Astrocyte of the hippocampus (primary cell): Measurements from ENCODE around the gene PIEZO1.
"Not testable (repeated sequence)": the region's sequence is repeated elsewhere in the genome, so short reads cannot be mapped to it uniquely, and the experiment has no call there.

Source experiments
- DNase-seq: peaks from one replicate; pipeline ENCODE4 v3.0.0; 2011; ENCODE audit warnings: low read depth, low spot score

The PIEZO1 gene

DNA sequence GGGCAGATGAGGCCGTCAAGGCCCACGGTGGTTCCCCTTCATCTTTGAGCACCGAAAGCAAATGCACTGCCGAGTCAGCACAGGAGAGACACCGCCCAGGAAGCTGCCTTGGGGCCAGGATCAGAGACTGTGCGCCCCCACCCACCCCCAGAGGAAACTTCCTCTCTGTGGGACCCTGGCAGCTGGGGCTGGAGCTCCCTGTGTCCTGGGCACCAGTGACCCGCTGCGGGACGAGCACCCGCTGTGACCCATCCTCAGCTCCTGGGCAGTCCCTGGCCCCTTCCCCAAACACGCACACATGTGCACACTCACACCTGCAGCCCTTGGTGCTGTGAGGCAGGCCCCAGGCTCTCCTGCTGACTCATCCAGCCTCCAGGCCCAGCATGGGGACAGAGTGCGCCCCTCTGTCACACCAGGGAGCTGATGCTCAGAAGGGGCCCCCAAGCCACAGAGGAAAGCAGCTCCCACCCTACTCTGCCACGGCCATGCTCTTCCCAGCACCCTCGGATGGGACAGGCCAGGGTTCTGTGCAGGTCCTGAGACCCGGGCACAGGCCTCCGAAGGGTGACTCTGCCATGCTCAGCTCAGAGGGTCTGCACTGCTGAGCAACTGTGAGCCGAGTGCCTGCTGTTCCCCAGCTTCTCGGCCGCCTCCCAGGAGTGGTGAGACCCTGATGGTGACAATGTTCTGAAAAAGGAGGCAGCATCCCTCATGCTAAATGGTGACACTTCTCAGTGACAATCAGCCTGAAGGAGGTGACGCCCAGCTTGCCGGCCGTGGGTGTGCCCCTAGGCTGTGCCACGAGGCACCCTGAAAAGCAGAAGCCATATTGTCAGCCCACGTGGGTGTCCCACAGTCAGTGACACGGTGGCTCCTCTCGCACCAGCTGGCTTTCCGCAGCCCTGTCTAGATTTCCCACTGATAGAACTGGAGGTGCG is 3.6 kb downstream of the PIEZO1 start:
- no peak for DNase-seq

DNA sequence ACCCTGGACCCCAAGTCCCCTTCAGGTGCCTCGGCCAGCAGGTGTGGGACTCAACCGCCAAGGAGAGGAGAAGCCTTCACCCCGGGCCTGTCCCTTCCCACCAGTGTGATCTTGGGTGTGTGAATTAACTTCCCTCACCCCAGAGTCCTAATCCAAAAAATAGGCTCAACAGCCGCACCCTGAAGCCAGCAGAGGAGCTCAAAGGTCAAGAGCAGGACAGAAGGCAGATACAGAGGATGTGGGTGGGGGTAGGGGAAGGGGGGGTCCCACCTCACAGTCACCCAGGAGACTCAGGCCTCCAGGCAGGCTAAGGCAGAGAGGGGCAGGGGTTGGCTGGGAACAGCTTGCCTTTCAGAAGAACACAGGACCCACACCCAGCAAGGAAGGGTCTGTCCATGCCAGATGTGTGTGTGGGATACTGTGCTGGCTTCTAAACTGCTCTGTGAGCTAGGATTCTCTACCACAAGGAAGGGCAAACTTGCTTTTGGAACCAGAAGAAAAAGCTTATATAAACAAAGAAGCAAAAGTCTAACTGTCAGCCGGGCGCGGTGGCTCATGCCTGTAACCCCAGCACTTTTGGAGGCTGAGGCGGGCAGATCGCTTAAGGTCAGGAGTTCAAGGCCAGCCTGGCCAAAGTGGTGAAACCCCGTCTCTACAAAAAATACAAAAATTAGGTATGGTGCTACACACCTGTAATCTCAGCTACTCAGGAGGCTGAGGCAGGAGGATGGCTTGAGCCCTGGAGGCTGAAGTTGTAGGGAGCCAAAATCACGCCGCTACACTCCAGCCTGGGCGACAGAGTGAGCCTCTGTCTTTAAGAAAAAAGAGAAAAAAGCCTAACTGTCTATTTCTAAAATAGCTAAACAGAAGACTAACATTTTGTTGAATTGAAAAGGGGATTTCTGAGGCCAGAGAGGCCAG is 4.6 kb downstream of the PIEZO1 start:
- no peak for DNase-seq

DNA sequence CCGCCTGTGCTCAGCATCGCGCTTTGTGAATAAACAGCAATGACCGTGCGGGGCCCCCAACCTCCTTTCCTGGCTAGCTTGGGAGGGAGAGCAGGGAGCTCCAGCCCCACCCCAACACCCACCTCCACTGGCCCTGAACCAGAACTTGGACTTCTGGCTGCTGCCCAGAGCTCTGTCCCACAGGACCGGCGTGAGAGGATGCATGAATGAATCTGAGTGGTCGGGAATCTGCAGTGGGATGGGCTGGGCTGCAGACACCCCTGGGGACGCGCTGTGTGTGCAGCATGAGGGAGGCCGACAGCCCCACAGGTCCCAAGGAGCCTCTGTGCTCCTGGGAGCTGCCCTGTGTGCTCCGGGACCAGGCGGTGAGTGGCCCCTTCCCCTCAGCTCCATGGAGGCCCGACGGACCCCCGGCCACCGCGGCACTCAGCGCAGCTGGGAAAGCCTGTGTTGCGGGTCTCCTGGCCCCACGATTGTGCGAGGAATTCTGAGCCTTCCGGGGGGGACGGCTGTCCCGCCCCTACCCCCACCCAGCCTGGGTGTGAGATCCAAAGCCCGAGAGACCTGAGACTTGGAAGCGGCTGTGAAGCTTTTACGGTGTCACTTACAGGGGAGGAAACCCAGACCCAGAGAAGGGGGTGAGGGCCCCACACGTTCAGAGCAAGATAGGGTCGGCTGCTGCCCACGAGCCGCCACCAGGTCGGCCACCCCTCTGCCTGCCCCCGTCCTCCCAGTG is 5.4 kb downstream of the PIEZO1 start:
- peak; percentile 52 for DNase-seq

DNA sequence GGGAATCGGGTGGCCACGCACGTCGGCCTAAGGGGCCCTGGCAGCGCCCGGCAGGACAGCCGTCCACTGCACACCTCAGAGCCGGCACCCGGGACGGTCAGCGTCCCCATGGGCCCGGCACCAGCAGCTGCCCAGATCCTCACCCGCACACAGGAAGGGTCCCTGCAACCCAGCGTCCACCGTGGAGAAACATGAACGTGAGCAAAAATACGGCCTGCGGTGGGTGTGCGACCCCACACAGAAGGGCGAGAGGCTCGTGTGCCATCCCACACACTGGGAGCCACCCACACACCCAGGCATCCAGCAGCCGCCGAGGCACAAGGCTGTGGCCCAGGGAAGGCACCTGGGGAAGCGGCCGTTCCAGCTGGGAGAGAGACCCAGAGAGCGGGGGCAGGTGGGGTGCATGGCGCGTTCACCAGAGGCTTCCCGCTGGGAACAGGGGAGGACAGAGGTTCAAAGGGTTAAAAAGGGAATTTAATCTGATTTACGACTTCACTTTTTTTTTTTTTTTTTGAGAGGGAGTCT is 6.4 kb downstream of the PIEZO1 start:
- DNase-seq, result no peak

DNA sequence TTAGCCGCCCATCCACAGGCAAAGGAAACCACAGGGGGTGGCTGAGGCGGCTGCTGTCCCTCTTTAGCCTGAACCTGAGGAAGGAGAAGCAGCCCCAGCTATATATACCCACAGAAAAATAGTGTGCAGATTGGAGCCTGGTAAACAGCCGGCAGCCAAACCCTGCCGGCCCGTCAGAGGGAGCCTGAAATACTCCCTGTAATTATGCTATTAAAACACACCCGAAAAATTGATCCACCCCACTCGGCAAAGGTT is 6.8 kb downstream of the PIEZO1 start:
- DNase-seq, result no peak

DNA sequence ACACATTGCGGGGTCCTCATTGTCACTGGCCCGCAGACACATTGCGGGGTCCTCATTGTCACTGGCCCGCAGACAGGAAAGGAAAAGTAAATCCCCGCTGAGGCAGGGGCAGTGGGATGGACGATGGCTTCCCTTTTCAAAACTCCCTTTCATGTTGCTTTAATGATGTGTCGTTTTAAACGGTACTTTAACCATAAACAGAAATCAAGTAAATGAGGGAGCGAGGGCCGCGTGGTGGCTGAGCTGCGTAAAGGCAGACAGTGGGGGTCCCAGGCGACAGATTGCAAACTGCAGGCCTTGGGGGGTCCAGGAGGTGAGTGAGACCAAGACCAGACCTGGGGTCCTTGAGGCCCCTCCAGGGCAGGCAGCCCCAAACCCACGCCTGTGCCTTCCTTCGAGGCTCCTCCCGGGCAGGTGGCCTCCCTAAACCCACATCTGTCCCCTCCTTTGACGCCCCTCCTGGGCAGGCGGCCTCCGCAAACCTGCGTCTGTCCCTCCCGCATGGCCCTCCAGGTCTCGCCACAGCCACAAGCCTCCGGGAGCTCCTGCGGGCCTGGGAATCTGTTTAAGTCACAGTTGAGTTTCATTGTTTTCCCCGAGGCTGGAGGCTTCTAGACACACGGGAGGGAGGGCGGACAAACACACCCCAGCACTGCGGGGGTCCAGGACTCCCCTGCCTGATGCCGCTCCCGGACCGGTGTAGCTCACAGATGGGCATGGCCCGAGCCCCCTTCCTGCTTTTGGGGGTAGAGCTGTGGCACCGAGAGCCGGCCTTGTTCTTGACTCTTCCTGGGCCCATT is 7.3 kb downstream of the PIEZO1 start:
- no peak for DNase-seq

DNA sequence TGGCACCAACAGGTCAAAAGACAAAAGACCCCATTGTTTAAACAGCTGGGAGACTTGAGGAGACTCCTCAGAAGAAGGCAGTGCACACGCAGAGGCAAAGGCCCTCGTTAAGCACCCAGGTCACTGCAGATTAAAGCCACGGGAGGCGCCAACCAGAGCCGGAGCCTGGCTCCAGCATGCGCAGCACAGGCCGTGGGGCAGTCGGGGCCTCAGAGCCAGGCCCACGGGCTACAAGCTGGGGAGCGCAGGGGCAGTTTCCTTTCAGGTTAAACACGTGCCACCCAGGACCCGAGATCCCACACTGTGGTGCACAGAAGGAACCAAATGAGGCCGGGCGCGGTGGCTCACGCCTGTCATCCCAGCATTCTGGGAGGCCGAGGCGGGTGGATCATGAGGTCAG is 9.2 kb downstream of the PIEZO1 start:
- no peak for DNase-seq

DNA sequence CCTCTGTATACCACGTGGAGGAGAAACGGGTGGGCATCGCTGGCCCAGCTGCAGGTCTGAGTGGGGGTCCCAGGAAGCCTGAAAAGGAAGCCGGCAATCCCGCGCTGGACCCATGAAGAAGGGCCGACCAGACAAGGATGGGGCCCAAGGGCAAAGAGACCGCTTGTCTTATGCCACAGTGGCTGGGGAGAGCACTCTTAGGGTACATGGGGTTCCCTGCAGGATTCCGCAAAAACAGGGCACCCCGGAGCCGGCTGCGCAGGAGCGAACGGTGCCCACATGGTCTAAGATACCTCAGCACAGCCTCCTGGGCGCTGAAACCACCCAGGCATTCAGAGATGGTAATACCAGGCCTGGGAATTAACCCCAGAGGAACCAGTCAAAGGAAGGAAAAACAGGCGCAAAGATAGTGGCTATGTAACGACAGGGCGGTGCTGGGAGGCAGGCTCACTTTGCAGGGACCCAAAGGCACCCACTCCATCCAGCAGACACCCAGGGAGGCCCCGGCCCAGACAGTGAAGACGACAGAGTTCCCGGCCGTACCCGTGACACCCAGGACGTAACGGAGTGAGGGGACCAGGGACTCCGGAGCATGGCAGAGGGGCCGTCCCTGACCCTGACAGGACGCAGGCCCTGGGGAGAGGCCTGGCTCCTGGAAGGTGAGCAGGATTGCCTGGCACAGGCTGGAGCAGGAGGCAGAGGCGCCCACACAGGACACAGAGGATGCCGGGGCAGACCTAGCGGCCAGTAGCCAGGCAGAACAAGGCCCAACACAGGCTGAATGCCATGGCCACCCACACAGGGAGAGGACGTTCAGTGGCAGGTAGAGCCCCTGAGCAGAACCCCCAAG is 10.3 kb downstream of the PIEZO1 start:
- DNase-seq, result no peak

DNA sequence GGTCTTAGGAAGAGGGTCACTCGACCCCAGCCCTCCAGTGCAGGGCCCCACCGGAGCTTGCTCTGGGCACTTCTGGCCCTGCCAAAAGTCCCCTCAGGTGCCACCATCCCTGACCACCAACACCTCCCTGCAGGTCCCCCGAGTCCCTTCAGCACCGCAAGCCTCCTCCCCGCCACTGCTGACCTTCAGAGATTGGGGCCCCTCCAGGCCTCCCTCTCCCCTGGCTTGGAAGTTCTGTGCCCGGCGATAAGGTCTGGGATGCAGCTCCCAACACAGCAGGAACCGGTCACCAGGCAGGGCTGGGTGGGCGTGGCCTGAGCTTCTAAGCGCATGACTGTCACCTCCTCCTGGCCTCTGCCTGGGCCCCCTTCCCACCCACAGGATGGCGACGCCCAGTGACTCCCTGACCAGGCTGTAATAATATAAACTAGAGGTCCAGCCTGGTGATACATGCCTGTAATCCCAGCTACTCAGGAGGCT is 11.2 kb downstream of the PIEZO1 start:
- DNase-seq, result peak; percentile 70

DNA sequence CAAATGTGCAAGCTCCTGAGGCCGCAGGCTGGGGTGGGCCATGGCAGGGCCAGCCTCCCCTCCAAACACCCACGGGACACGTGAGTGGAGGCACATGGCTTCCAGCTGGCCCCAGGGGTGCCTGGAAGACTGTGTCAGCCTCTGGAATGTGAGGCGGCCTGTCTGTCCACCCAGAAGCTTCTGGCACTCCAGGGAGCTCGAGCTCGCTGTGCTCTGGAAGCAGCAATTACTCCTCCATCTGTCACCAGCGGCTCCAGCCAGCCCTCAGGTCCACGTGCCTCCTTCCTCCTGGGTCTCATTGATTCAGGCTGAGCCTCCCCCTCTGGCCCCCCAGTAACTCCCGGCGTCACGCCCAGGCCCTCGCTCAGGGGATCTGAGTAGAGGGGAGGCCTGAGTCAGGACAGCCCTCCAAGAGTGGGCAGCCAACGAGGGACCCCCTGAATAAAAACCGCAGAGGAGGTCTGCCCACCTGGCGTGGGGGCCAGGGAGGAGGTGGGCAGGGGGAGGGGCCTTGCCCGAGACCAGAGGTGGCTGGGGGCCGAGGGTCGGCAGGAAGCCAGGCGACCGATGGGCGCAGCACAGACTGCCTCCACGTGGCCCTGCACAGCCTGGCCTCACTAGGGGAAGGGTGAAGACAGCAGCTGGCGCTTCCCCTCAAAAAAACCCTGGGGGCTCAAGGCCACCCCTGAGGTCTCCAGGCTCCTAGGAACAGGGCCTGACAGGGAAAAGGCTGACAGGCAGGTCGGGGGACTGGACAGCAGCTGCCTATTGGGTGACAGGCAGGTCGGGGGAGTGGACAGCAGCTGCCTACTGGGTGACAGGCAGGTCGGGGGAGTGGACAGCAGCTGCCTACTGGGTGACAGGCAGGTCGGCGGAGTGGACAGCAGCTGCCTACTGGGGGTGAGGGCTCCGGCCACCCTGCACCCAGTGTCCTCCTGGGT is 11.9 kb downstream of the PIEZO1 start:
- DNase-seq, result peak; percentile 93

DNA sequence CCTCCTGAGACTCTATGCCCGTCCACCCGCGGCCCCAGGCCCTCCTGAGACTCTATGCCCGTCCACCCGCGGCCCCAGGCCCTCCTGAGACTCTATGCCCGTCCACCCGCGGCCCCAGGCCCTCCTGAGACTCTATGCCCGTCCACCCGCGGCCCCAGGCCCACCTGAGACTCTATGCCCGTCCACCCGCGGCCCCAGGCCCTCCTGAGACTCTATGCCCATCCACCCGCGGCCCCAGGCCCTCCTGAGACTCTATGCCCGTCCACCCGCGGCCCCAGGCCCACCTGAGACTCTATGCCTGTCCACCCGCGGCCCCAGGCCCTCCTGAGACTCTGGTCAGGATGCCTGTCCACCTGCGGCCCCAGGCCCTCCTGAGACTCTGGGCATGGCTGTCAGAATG is 13.2 kb downstream of the PIEZO1 start:
- DNase-seq, result not testable (repeated sequence)

DNA sequence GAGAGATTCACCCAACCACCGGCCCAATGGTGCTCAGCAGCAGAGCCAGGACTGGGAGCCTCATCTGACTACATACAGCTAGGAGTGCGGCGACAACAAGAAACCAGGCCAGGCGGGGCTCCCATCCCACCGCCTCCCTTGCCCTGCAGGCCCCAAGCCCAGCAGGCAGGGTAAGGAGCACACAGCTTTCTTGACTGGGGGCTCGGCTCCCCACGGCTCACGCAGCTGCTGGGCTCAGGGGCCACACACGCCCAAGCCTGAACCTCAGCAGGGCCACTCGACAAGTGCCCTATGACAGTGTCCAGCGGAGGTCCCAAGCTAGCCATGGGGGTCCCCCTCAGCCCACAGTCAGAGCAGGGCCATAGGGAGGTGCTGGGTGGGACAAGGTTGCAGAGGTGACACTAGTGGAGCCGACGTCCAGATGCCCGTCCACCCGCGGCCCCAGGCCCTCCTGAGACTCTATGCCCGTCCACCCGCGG is 13.7 kb downstream of the PIEZO1 start:
- DNase-seq, result no peak

DNA sequence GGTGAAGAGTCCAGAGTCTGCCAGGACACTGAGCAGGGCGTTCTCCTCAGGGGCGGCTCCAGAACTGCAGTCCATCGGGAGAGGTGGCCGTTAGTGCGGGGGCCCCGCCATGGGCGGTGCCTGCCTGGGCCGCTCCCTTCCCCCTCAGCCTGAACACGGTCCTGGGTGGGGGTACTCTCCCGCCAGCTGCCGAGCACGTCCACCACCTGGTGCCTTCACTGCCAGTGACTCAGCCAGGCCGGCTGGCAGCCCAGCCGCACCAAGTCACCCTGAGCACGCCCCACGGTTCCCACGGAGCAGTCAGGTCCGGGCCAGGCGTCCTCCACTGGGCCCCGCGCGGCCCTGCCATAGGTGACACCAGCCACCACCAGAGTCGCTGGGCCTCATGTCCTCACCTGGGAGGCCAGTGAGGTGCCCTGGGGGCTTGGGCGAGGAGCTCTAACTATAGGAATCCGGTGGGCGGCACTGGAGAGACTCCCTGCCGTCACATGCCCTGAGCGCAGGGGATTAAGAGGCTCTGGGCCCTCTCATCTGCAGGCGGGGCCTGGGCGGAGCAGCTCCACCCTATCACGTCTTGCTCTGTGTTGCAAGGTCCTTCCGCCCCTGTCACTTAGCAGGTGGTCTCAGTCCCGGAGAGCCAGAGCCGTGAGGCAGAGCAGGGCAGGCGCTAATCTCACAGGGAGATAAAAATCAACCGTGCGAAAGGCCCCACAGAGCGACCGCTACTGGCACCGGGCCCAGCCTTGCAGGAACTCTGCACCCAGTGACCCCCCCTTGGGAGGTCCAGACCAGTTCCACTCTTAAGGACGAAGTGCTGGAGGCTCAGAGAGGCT is 14.3 kb downstream of the PIEZO1 start:
- DNase-seq, result peak; percentile 89

DNA sequence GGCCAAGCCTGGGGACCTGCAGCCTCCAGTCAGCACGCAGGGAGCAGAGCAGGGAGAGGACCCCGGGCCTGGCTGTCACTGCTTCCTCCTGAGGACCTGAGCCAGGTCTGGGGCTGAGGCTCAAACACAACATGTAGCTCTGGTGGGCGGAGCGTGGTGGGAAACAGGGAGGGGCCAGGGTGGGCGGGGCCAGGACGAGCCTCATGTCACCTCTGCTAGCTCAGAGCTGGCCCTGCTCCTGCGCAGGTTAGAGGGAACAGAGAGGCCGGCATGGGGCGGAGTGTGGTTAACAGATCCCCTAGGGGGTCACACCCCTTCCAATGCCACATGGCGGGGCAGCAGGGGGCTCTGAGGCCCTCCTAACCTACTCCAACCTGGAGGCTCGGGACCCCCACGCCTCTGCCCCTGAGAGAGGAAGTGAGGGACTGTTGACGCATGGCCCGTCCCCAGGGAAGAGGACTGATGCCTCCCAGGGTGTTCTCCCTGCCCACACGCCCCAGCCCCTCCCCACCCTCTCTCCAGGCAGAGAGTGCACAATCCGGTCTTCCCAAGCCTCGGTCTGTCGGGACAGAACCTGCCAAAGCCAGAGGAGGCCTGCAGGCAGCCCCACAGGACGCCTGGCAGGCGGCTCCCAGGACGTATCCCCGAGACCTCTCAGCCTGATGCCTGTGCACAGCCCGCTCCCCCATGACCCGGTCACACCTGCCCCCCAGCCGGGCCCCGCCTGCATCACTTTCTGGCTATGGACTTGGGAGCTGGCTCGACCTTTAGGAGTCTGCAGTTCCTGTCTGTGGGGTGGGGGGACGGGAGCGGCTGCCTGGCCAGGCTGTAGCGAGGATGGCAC is 15.2 kb downstream of the PIEZO1 start:
- DNase-seq, result peak; percentile 65

DNA sequence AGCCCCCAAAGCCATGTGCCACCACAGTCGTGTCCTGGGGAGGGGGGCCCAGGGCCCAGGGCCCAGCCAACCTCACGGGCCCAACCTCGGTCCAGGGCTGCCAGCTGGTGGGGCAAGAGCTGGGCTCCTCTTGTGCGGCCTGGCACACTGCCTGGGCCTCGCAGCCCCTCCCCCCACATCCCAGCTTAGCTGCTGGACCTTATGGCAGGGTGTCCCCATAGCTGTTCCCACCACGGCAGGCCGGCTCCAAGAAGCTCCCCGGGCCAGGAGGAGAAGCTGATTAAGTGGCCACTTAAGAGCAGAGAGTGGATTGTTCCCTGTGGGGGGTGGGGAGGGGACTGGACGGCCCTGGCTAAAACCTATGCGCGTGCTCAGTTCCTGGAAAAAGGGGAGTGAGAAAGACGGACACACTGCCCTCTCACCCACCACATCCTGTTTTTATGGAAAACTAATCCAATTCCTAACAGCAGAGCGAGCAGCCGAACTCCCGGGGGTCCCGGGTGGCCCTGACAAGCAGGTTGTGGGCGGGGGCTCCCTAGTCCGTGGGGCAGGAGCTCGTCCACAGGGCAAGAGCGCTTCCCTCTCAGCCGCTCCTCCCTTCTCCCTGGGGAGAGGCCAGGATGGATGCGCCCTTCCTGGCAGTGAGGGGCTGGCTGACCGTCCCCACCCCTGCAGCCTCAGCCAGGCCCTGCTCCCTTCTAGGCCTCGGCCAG is 16.8 kb downstream of the PIEZO1 start:
- peak; percentile 89 for DNase-seq

DNA sequence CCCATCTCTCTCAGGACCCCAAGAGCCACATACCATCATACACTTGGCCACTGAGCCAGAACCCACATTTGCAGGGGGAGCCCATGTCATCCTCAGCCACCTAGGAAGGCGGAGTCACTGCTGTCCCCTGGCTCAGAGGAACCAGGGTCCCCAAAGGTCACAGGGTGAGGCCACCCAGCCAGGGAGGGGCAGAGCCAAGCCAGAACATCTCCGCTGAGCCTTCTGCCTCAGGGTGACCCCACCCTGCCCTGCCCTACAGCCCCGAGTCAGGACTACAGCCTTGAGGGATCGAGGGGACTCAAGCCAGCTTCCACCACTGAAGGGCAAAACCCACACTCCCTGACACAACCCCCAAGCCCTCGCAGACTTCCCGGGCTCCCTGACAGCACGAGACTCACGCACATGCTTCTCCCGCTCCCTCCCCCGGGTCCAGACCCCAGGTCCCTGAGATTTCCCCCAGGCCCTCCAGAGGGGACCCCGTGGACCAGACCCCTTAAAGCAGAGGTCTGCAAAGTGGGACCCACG is 17.4 kb downstream of the PIEZO1 start:
- DNase-seq, result no peak
